ENCODE results near the gene OR12D3.
"Not testable (repeated sequence)": the region's sequence is repeated elsewhere in the genome, so short reads cannot be mapped to it uniquely, and the experiment has no call there.

OR12D3 gene, protein sequence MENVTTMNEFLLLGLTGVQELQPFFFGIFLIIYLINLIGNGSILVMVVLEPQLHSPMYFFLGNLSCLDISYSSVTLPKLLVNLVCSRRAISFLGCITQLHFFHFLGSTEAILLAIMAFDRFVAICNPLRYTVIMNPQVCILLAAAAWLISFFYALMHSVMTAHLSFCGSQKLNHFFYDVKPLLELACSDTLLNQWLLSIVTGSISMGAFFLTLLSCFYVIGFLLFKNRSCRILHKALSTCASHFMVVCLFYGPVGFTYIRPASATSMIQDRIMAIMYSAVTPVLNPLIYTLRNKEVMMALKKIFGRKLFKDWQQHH

DNA sequence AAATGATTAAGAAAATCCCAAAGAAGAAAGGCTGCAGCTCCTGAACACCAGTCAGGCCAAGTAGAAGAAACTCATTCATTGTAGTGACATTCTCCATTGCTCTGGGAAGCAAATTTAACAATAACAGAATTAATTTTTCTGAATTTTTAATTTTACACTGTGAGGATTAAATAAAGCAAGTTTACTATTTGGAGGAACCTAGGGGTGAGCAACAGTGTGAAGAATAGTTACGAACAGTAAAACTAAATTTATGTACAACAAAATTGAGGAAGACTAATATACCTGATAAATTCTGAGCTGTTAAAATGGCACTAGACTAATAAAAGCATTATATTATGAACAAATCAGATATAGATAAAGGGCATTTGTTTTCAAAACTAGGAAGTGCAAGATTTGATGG is at the start of gene OR12D3:
Gene OR12D3 (minus strand): TSS at position 101 of the 400 bp plus-strand sequence. CDS start 4 bp downstream, at position 97.
- DNase-seq: no peak

DNA sequence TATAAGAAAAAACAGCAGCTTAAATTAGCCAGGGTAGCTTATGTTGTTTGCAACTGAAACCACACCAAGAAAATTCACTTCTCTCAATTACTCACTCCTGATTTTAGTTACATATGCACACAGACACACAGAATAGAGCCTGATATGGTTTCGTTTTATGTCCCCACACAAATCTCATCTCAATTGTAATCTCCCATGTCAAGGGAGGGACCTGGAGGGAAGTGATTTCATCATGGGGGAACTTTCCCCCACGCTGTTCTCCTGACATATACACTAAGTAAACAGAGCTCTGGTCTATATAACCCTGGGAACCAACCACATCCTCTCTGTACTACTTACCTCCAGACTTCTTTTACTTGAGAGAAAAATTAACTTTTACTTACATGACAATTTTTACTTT is 49.5 kb upstream of the OR12D3 start:
- no peak for DNase-seq

DNA sequence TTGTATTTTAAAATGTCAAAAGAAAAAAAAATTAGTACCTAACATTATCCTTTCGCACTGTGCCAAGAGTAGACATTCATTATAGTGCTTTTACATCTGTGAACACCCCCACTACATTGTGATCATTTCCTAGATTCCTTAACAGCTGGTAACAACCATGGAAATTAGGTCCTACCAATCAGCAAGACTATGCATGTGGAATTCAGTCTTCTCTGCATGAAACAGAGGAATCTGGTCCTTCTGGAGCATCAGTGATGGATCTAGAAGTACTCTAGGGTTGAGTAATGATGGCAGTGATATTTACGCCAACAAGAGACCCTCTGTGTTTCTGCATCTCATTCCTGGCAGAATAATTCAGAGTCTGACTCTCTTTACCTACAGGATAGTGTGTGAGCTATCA is 49.1 kb upstream of the OR12D3 start:
- DNase-seq: no peak

DNA sequence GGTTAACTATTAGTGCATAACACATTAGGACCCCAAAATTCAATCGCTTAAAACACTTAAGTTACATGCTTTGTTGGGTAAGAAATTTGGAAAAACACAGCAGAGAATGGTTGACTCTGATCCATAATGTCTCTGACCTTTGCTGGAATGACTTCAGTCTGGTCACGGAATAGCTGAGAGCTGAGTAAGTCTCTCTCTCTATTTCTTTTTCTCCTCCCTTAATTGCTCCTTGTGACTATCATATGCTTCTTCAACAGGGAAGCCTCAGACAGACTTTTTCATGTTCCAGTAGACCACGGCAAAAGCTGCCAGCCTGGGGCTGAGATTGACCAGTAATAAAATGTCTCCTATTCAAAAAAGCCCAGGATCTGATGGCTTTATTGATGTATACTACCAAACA is 44.4 kb upstream of the OR12D3 start:
- no peak for DNase-seq

DNA sequence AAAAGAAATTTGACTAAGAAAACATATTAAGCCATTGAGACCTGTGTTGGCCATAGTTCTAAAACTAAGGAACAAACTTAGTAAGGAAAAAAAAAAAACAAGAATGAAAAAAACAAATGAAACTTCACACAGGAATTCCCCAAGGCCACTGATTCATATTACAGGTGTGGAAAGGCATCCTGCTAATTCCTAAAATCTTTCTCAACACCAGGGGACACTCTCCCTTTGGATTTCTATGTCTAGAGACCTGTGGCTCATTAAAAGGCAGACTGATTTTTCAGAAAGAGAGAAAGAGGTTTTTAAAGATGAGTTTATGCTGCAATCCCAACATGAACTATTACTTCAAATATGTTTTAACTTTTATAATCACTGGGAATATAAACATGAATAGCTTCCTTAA is 39.5 kb upstream of the OR12D3 start, which contains the start of gene OR12D1:
Gene OR12D1 (plus strand): TSS at position 341 of the 400 bp plus-strand sequence.
- no peak for DNase-seq

DNA sequence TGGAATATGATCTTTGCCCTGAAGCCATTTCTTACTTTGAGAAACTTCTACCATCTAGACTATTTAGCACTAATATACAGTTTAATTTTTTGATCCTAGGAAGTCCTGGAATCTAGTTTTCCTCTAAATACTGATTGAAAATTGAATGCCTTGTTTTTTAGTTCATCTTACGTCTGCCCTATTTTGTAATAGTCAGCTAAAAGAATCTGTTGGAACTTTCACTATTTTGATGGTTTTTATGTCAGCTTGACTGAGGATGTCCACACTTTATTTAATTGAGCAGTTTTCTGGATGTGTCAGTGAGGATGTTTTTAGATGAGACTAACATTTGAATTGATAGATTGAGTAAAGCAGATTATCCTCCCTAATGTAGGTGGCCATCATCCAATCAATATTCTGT is 28.7 kb upstream of the OR12D3 start:
- no peak for DNase-seq

DNA sequence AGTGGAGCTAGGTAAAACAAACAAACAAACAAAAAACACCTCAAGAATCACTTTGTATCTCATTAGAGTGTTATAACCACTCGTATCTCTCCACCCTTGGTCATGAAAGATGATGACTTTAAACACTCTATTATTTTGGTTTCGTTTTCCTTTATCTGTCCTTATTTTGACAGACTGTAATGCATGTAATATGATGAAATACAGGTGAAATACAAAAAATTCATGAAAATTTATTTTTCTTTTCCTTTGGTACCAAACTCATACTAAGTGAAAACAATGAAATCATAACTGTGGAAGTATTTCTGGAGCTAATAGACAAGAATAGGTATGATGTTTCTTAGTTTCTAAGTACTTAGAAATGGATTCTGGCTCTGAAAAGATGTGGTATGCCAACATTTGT is 24.4 kb upstream of the OR12D3 start:
- DNase-seq: no peak

DNA sequence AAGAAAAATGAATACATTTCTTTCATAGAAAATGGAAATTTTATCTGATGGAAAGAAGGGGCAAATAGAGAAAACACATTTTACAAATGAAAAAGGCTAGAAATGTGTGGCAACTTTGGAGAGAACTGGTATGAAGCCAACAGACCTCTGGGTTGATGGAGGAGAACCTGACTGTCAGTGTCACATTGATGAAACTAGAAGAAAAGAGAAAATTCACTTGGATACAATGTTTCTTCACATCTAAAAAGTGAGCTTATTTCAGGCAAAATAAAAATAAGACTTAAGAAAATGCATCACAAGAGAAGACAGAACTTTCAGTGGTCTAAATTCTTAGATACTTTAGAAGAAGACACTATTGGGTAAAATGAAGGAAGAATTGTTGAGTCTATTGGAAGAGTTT is 20.2 kb upstream of the OR12D3 start, which contains the start of gene OR12D2:
Gene OR12D2 (plus strand): TSS at position 301 of the 400 bp plus-strand sequence. CDS start 1,069 bp downstream, outside the sequence.
- no peak for DNase-seq

DNA sequence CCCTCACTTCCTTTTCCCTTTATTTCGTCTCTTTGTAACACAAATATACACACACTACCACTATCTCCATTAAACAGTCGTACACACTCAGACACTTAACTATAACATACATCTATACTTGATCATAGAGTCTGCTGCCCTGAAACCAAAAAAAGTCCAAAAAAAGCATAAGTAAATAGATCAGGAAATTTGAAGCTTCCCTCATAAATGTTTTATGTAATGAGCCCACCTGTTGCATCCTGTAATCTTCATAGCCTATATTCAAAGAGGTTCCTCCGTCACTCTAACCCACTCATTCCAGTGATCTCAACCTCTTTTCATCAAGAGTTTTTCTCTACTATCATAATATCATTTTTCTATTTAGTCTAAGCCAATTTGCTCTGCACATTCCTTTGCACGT is 13.4 kb upstream of the OR12D3 start:
- DNase-seq: no peak

DNA sequence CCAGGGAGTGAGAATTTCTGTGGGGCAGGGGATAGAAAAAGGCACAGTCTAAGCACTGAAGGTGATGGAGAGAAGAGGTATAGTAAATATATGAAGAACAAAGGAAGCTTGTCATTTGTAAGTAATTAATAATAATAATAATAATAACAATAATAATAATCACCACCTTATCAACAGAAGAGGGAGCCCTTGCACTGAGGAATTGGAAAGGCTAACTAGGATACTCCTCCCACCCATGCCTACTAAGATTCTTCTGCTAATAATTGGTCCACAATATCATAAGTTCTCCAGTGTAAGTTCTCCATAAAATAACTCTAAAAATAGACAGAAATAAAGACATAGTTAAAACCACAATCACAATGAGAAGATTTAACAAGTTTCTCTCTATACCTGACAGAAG is 912 bp upstream of the OR12D3 start:
- DNase-seq: no peak

DNA sequence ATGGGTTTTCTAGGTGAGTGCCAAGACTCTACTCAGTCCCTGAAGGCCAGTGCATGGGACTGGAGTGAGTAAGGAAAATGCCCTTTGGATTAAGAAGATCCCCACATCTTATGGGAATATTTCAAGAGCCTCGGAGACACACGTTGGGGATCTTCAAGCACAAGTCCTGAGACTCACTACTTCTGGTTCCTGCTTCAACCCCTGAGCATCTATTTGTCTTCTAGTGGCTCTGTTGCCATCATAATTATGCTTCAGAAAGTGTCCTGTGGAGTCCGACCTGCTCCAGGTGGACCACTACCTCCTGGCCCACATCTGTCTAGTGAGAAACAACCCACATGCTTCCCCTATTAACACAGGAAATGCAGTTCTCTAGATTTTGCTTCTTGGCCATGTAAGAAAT is 6.3 kb downstream of the OR12D3 start, which contains the start of gene OR5V1:
Gene OR5V1 (minus strand): TSS at position 101 of the 400 bp plus-strand sequence. CDS start 12,670 bp downstream, outside the sequence.
- DNase-seq: no peak

DNA sequence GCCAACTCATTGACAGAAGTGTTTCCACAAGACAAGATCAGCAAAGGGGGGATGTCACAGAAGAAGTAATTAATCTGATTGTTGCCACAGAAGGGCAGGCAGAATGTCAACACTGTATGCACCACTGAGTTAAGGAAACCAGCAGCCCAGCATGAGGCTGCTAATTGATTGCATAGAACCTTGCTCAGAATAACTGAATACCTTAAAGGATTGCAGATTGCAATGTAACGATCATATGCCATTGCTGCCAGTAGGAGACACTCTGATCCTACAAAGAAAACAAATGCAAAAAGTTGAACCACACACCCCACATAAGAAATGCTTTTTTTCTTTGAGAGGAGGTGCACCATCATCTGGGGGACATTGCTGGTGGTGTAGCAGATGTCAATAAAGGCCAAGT is 19.5 kb downstream of the OR12D3 start:
- DNase-seq: no peak

DNA sequence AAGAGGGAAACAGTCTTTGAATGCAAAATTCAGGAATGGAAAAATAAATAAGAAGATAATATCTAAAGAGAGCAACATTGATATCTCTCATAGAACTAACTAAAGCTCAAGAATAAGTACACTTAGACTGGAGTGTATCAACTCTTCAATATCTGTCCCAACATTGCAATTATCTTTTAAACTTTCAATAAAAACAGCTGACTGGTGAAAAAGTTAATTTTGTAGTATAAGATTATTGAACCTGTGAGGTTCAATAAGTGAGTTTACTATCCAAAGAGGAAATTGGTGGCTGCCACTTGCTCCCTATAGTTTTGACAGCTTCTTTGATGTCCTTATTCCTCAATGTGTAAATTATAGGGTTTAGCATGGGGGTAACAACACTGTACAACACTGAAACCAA is 20.1 kb downstream of the OR12D3 start:
- DNase-seq: no peak

DNA sequence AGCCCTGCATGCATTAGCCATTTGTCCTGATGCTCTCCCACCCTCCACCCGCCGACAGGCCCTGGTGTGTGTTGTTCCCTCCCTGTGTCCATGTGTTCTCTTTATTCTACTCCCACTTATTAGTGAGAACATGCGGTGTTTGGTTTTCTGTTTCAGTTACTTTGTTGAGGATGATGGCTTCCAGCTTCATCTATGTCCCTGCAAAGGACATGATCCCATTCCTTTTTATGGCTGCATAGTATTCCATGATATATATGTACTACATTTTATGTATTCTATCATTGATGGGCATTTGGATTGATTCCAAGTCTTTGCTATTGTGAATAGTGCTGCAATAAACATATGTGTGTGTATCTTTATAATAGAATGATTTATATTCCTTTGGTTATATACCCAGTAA is 25.7 kb downstream of the OR12D3 start:
- not testable (repeated sequence) for DNase-seq

DNA sequence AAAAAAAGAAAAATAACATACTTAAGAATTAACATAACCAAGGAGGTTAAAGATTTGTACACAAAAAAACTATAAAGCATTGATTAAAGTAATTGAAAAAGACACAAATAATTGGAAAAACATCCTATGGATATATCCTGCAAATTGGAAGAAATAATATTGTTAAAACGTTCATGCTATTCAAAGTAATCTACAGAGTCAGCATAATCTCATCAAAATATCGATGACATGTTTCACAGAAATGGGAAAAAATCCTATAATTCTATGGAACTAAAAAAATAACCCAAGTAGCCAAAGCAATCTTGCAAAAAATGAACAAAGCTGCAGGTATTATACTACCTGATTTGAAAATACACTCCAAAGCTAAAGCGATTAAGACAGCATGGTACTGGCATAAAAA is 29.7 kb downstream of the OR12D3 start:
- no peak for DNase-seq

DNA sequence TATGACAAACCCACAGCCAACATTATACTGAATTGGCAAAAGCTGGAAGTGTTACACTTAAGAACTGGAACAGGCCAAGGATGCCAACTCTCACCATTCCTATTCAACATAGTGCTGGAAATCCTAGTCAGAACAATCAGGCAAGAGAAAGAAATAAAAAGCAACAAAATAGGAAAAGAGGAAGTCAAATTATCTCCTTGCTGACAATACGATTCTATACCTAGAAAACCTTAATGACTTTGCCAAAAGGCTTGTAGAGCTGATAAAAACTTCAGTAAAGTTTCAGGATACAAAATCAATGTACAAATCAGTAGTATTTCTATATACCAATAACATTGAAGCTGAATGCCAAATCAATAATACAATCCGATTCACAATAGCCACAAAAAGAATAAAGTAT is 38.8 kb downstream of the OR12D3 start:
- DNase-seq: no peak

DNA sequence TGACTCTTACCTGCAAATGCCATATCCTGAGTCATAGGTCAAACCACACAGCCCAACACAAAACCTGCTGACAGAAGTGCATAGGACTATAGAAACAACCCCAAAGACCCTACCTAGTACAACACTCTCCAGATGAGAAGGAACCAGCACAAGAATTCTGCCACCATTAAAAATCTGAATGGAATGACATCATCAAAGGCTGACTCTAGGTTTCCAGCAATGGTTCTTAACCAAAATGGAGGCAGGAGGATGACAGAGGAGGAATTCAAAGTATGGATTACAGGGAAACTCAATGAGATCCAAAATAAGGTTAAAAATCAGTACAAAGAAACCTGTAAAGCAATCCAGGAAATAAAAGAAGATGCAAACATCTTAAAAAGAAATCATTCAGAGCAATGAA is 42.4 kb downstream of the OR12D3 start:
- DNase-seq: no peak

DNA sequence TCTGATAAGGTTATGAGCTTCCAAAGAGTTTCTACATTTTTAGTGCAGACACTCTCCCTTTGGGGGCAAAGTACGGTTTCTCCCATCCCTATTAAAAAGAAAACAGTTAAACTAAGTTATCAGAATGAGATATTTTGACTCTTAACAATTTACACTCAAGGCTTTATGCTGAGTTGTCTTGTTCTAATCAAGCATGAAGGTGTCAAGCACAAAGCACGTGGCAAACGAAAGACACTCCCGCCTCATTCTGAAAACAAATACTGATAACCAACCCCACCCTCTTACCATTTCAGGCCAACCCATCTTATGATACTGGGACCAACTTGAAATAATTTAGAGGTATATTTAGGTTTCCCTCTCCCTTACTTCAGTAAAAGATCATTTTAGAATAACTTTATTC is 49.3 kb downstream of the OR12D3 start:
- DNase-seq: no peak

All from stimulated activated CD4-positive, alpha-beta T cell treated with anti-CD3 and anti-CD28 coated beads, Interleukin-4, amount 100 ng/mL, for 1 hour (primary cell).